Fibroblast of villous mesenchyme (primary cell): Measurements from ENCODE around the gene TANGO6. TPM values are rescaled to one million over a fixed set of nuclear protein-coding genes. Genes with fewer than 3 reads are reported as not detected.
A peak's percentile ranks its signal among the peaks of the same experiment; 100 is the strongest.

ENCODE experiments used
- DNase-seq: peaks from one replicate; pipeline ENCODE4 v3.0.0-alpha.2; 2010; ENCODE audit warnings: low read depth
- H3K4me3 ChIP-seq: 2 replicates; pipeline ENCODE4 v1.5.1; 2011; ENCODE audit warnings: low read depth, mild to moderate bottlenecking, low read length
- CTCF ChIP-seq: IDR thresholded peaks from 2 replicates; pipeline ENCODE4 v1.5.1; 2012; ENCODE audit warnings: low read depth, mild to moderate bottlenecking, low read length; ENCODE audit not compliant: insufficient read depth
- total RNA-seq: library from RNA; depleted of rRNA; stranded (reverse); fragments of >200 nt; gene quantifications from 2 replicates; pipeline ENCODE4 v1.2.3, GENCODE V29; 2012

Gene TANGO6
- total RNA-seq, 1 donor, result 37.1 TPM

- no peak for DNase-seq
- TF ChIP-seq CTCF, result no peak
- H3K4me3 ChIP-seq, result no peak overlapping the region
These were observed 130.3 kb downstream of the TANGO6 start for GRCh38 chr16:68973611-68974120.

- peak; percentile 67 for DNase-seq
- no peak overlapping the region for H3K4me3 ChIP-seq
- TF ChIP-seq CTCF, result no peak
These were observed 135.1 kb downstream of the TANGO6 start for GRCh38 chr16:68978303-68978954.

GRCh38 chr16:68980695-68981315, 137.5 kb downstream of the TANGO6 start:
- no peak for TF ChIP-seq CTCF
- no peak for DNase-seq

GRCh38 chr16:68981971-68982370, 138.6 kb downstream of the TANGO6 start:
- DNase-seq, result no peak
- no peak for TF ChIP-seq CTCF
- no peak overlapping the region for H3K4me3 ChIP-seq

More at GRCh38 chr16:68980695-68981315, 137.5 kb downstream of the TANGO6 start:
- H3K4me3 ChIP-seq, result no peak overlapping the region

- no peak for DNase-seq
- no peak overlapping the region for H3K4me3 ChIP-seq
- TF ChIP-seq CTCF, result no peak
These were observed 141.1 kb downstream of the TANGO6 start for GRCh38 chr16:68984467-68984866.

- no peak for DNase-seq
- TF ChIP-seq CTCF, result no peak
These were observed 141.9 kb downstream of the TANGO6 start for GRCh38 chr16:68985268-68985667.

More at GRCh38 chr16:68985268-68985667, 141.9 kb downstream of the TANGO6 start:
- H3K4me3 ChIP-seq, result no peak overlapping the region
